H9 (cell line): ENCODE data around the gene DMTF1. TPM values are rescaled to one million over a fixed set of nuclear protein-coding genes. Genes with fewer than 3 reads are reported as not detected.

Experiments used
- DNase-seq: peaks from one replicate; pipeline ENCODE4 v3.0.0-alpha.2; 2017
- H2AFZ ChIP-seq: one replicate; pipeline ENCODE4 v1.6.1; 2013; ENCODE audit warnings: mild to moderate bottlenecking, low read length, control low read depth, moderate library complexity
- H2AK5ac ChIP-seq: 2 replicates; pipeline ENCODE4 v1.6.1; 2013; ENCODE audit warnings: low read length, control low read depth, mixed read lengths; ENCODE audit not compliant: insufficient read length
- H2BK120ac ChIP-seq: one replicate; pipeline ENCODE4 v1.6.1; 2013; ENCODE audit warnings: low read depth, mild to moderate bottlenecking, low read length, control low read depth, inconsistent platforms; ENCODE audit not compliant: poor library complexity, severe bottlenecking
- H2BK12ac ChIP-seq: 2 replicates; pipeline ENCODE4 v1.6.1; 2013; ENCODE audit warnings: low read length, control low read depth, mixed read lengths, low read depth; ENCODE audit not compliant: insufficient read length
- H2BK15ac ChIP-seq: 2 replicates; pipeline ENCODE4 v1.6.1; 2013; ENCODE audit warnings: low read depth, low read length, control low read depth
- H2BK20ac ChIP-seq: one replicate; pipeline ENCODE4 v1.6.1; 2013; ENCODE audit warnings: low read depth, mild to moderate bottlenecking, low read length, control low read depth, inconsistent platforms; ENCODE audit not compliant: poor library complexity, severe bottlenecking
- H2BK5ac ChIP-seq: 2 replicates; pipeline ENCODE4 v1.6.1; 2013; ENCODE audit warnings: low read length, control low read depth, mixed read lengths; ENCODE audit not compliant: insufficient read length
- H3K14ac ChIP-seq: 2 replicates; pipeline ENCODE4 v1.6.1; 2013; ENCODE audit warnings: low read length, control low read depth; ENCODE audit not compliant: insufficient read depth
- H3K18ac ChIP-seq: 2 replicates; pipeline ENCODE4 v1.6.1; 2013; ENCODE audit warnings: low read depth, mild to moderate bottlenecking, mixed read lengths, low read length, control low read depth; ENCODE audit not compliant: insufficient read length
- H3K23ac ChIP-seq: 2 replicates; pipeline ENCODE4 v1.6.1; 2013; ENCODE audit warnings: low read length, control low read depth, mixed read lengths, low read depth; ENCODE audit not compliant: insufficient read length
- H3K23me2 ChIP-seq: 2 replicates; pipeline ENCODE4 v1.6.1; 2013; ENCODE audit warnings: low read depth, mild to moderate bottlenecking, mixed read lengths, low read length, control low read depth; ENCODE audit not compliant: insufficient read length, poor library complexity, severe bottlenecking
- H3K27ac ChIP-seq: 2 replicates; pipeline ENCODE4 v1.5.1; 2013; ENCODE audit warnings: low read length, control low read depth, mixed read lengths, low read depth; ENCODE audit not compliant: insufficient read length
- H3K27me3 ChIP-seq: 2 replicates; pipeline ENCODE4 v1.6.1; 2013; ENCODE audit warnings: low read length, control low read depth, inconsistent platforms; ENCODE audit not compliant: insufficient read depth
- H3K4ac ChIP-seq: 2 replicates; pipeline ENCODE4 v1.6.1; 2013; ENCODE audit warnings: low read depth, mild to moderate bottlenecking, control low read depth, inconsistent platforms, low read length, moderate library complexity
- H3K4me1 ChIP-seq: 2 replicates; pipeline ENCODE4 v1.6.1; 2013; ENCODE audit warnings: low read length, control low read depth, inconsistent platforms; ENCODE audit not compliant: insufficient read depth
- H3K4me2 ChIP-seq: 2 replicates; pipeline ENCODE4 v1.6.1; 2013; ENCODE audit warnings: low read length, control low read depth, mixed read lengths; ENCODE audit not compliant: insufficient read length, insufficient read depth
- H3K56ac ChIP-seq: 2 replicates; pipeline ENCODE4 v1.6.1; 2013; ENCODE audit warnings: low read depth, mild to moderate bottlenecking, mixed read lengths, low read length, control low read depth; ENCODE audit not compliant: insufficient read length
- H3K79me1 ChIP-seq: 2 replicates; pipeline ENCODE4 v1.6.1; 2013; ENCODE audit warnings: low read depth, mild to moderate bottlenecking, moderate library complexity, low read length, control low read depth, inconsistent platforms; ENCODE audit not compliant: insufficient read depth, poor library complexity, severe bottlenecking
- H3K79me2 ChIP-seq: 2 replicates; pipeline ENCODE4 v1.6.1; 2013; ENCODE audit warnings: low read length, control low read depth, inconsistent platforms; ENCODE audit not compliant: insufficient read depth
- H3K9ac ChIP-seq: 2 replicates; pipeline ENCODE4 v1.6.1; 2013; ENCODE audit warnings: low read length, control low read depth, mixed read lengths; ENCODE audit not compliant: insufficient read length; ENCODE audit errors: extremely low read depth
- H3K9me3 ChIP-seq: one replicate; pipeline ENCODE4 v1.6.1; 2013; ENCODE audit warnings: low read depth, low read length, inconsistent platforms; ENCODE audit not compliant: control insufficient read depth
- H3T11ph ChIP-seq: one replicate; pipeline ENCODE4 v1.6.1; 2013; ENCODE audit warnings: mild to moderate bottlenecking, low read length, control low read depth, inconsistent platforms
- H4K20me1 ChIP-seq: one replicate; pipeline ENCODE4 v1.6.1; 2013; ENCODE audit not compliant: control insufficient read depth, insufficient read length, insufficient read depth
- H4K5ac ChIP-seq: 2 replicates; pipeline ENCODE4 v1.6.1; 2013; ENCODE audit warnings: low read depth, mild to moderate bottlenecking, mixed read lengths, low read length, control low read depth; ENCODE audit not compliant: insufficient read length
- H4K8ac ChIP-seq: replicated peaks from 2 replicates; pipeline ENCODE4 v1.6.1; 2013; ENCODE audit warnings: low read length, control low read depth, mixed read lengths, low read depth; ENCODE audit not compliant: insufficient read length
- H4K91ac ChIP-seq: 2 replicates; pipeline ENCODE4 v1.6.1; 2013; ENCODE audit warnings: low read depth, mild to moderate bottlenecking, moderate library complexity, mixed read lengths, low read length, control low read depth; ENCODE audit not compliant: insufficient read length
- H3K27ac Mint-ChIP-seq, 3 experiments: 2 replicates in 2 of 3; 3 replicates in 1 of 3; pipeline ENCODE4 v1.8.0; 2020 to 2021; ENCODE audit warnings: mixed read lengths in 3 of 3, mild to moderate bottlenecking in 1 of 3, moderate library complexity in 1 of 3
- H3K27me3 Mint-ChIP-seq: 2 replicates; pipeline ENCODE4 v1.8.0; 2021; ENCODE audit warnings: low read depth, mild to moderate bottlenecking, moderate library complexity, mixed read lengths
- H3K36me3 Mint-ChIP-seq, 3 experiments: 2 replicates in 2 of 3; 3 replicates in 1 of 3; pipeline ENCODE4 v1.8.0; 2020 to 2021; ENCODE audit warnings: low read depth in 3 of 3, mixed read lengths in 3 of 3; ENCODE audit not compliant: insufficient read depth in 1 of 3
- H3K4me1 Mint-ChIP-seq, 2 experiments: 2 replicates each; pipeline ENCODE4 v1.8.0; 2020; ENCODE audit warnings: mixed read lengths in 2 of 2
- H3K4me3 Mint-ChIP-seq, 2 experiments: 2 replicates in 1 of 2; 3 replicates in 1 of 2; pipeline ENCODE4 v1.8.0; 2020 to 2021; ENCODE audit warnings: mild to moderate bottlenecking in 2 of 2, mixed read lengths in 2 of 2, moderate library complexity in 1 of 2
- H3K9me3 Mint-ChIP-seq, 2 experiments: 2 replicates in 1 of 2; 3 replicates in 1 of 2; pipeline ENCODE4 v1.8.0; 2020; ENCODE audit warnings: mild to moderate bottlenecking in 2 of 2, mixed read lengths in 2 of 2, moderate library complexity in 1 of 2
- WGBS: extraction: QIAGEN DNeasy Blood & Tissue Kit; methylation state at CpG from one replicate; pipeline ENCODE4 v1.1.7; 2013; ENCODE audit warnings: missing lambda C conversion rate, low lambda C conversion rate, mixed read lengths; ENCODE audit not compliant: insufficient read length; ENCODE audit errors: extremely low coverage; 5-methylcytosine and 5-hydroxymethylcytosine counted together
- total RNA-seq: library from RNA; stranded (reverse); gene quantifications from 2 replicates; pipeline ENCODE4 v1.2.1, GENCODE V29; 2021
- TF ChIP-seq, protein P1 (sequence below): fragments of 200-600 bp; sonication (generic); conservative IDR thresholded peaks from 3 replicates; pipeline ENCODE4 v1.8.0; 2021; ENCODE audit warnings: antibody characterized with exemption, mild to moderate bottlenecking

Gene DMTF1
- total RNA-seq, 1 experiment from 2014 or later = 111 TPM

DNA sequence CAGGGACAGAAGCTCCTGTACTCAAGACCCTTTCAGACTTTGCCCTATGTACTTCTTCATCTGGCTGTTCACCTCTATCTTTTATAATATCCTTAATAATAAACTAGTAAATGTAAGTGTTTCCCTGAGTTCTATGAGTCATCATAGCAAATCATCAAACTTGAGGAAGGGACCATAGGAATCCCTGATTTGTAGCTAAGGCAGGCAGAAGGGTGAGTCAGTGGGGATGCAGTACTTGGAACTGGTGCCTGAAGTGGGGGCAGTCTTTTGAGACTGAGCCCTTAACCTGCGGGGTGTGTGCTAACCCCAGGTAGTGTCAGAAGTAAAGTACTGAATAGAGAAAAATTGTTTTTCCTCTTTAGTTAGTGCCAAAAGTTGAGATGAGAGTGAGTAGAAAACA lies 73.4 kb downstream of the DMTF1 start:
- H2BK20ac ChIP-seq = no peak overlapping the region
- Mint-ChIP-seq H3K27me3 (peaks cover 16% of the 10 kb centered on the region), H3K4me1 (peaks cover 4% of the 10 kb centered on the region in 2 experiments), H3K27ac (no peak overlapping the region), H3K9me3 (no peaks in the 10 kb centered on the region), H3K4me3 (no peak overlapping the region), H3K36me3 (no peaks in the 10 kb centered on the region)
- WGBS = no CpG with 5 or more reads among the region's 1 CpG
- TF ChIP-seq, protein P1, sequence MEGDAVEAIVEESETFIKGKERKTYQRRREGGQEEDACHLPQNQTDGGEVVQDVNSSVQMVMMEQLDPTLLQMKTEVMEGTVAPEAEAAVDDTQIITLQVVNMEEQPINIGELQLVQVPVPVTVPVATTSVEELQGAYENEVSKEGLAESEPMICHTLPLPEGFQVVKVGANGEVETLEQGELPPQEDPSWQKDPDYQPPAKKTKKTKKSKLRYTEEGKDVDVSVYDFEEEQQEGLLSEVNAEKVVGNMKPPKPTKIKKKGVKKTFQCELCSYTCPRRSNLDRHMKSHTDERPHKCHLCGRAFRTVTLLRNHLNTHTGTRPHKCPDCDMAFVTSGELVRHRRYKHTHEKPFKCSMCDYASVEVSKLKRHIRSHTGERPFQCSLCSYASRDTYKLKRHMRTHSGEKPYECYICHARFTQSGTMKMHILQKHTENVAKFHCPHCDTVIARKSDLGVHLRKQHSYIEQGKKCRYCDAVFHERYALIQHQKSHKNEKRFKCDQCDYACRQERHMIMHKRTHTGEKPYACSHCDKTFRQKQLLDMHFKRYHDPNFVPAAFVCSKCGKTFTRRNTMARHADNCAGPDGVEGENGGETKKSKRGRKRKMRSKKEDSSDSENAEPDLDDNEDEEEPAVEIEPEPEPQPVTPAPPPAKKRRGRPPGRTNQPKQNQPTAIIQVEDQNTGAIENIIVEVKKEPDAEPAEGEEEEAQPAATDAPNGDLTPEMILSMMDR = no peak; the same call in 2 of the 3 replicates
- no peak overlapping the region for H4K8ac ChIP-seq
- no peak overlapping the region for H3K27ac ChIP-seq
- no peak overlapping the region for H4K5ac ChIP-seq
- no peaks in the 10 kb centered on the region for H3K9me3 ChIP-seq
- DNase-seq = no peak
- H3K27me3 ChIP-seq = peaks cover 7% of the 10 kb centered on the region; the same call in 1 of the 2 replicates
- H2AFZ ChIP-seq = no peak overlapping the region
- no peak overlapping the region for H3K18ac ChIP-seq
- no peaks in the 10 kb centered on the region for H4K20me1 ChIP-seq
- no peak overlapping the region for H3K9ac ChIP-seq
- H3K4me1 ChIP-seq = 0 out of 2 replicates have a peak, but pooled peaks cover 2% of the 10 kb centered on the region
- H2BK12ac ChIP-seq = no peak overlapping the region
- H2BK5ac ChIP-seq = no peak overlapping the region
- no peak overlapping the region for H3T11ph ChIP-seq
- no peak overlapping the region for H3K14ac ChIP-seq
- no peak overlapping the region for H3K56ac ChIP-seq
- H3K79me2 ChIP-seq = no peaks in the 10 kb centered on the region
- no peak overlapping the region for H3K4ac ChIP-seq
- H3K23ac ChIP-seq = no peak overlapping the region
- H3K4me2 ChIP-seq = no peak overlapping the region
- no peak overlapping the region for H4K91ac ChIP-seq
- H2BK120ac ChIP-seq = no peak overlapping the region
- no peak overlapping the region for H2AK5ac ChIP-seq
- H3K23me2 ChIP-seq = peaks cover 3% of the 10 kb centered on the region
- H2BK15ac ChIP-seq = no peak overlapping the region
- no peaks in the 10 kb centered on the region for H3K79me1 ChIP-seq
